GM13976 (cell line): ENCODE data around the gene FAM53B.

Source experiments
- DNase-seq: peaks from one replicate; pipeline ENCODE4 v3.0.0; 2012; ENCODE audit warnings: low spot score
- CTCF ChIP-seq: IDR thresholded peaks from 2 replicates; pipeline ENCODE4 v1.5.1; 2012; ENCODE audit warnings: borderline replicate concordance, mild to moderate bottlenecking; ENCODE audit not compliant: insufficient read depth; ENCODE audit errors: extremely low read depth, missing control alignments, control extremely low read depth
- in situ Hi-C: fragments of 300-500 bp; cut with MboI; formaldehyde crosslinking; loops from one replicate; pipeline ENCODE4 v1.12.0; 2022; ENCODE audit warnings: low sequenced_read_pairs, mixed read lengths, inconsistent platforms; ENCODE audit not compliant: unreplicated experiment

Gene FAM53B

DNA sequence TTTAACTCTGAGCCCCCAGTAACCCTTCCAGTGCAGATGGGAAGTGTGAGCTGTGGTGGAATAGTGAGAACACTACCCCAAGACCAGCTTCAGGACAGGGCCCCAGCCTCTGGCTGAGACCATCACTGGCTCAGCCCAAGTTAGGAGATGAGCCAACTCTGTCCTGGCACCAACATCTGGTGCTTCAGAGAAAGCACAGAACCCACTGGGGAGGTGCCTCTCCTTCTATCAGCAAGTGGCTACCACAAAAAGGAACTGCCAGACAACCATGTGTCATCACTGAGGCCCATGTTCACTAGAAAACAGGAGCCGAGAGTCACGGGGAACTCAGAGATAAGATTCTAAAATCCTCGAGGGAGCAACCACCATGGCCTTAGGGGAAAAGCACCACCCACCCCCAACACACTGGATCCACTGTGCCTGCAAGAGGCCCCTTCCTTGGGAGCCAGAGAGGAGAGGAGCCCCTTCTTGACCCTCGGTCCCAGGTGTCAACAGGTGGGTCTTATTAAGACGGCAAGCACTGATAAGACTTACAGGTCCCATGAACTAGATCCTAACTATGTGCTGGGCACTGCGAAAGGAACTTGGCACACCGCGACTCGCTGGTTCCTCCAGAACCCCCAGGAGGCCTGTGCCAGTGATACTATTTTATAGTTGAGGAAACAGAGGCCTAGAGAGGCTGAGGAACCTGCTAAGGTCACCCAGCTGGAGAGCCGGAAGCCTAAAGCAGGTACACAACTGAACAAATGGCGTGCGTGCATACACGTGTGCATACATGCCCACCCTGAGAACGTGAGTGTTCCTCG is 102.7 kb downstream of the FAM53B start:
- no peak for DNase-seq

DNA sequence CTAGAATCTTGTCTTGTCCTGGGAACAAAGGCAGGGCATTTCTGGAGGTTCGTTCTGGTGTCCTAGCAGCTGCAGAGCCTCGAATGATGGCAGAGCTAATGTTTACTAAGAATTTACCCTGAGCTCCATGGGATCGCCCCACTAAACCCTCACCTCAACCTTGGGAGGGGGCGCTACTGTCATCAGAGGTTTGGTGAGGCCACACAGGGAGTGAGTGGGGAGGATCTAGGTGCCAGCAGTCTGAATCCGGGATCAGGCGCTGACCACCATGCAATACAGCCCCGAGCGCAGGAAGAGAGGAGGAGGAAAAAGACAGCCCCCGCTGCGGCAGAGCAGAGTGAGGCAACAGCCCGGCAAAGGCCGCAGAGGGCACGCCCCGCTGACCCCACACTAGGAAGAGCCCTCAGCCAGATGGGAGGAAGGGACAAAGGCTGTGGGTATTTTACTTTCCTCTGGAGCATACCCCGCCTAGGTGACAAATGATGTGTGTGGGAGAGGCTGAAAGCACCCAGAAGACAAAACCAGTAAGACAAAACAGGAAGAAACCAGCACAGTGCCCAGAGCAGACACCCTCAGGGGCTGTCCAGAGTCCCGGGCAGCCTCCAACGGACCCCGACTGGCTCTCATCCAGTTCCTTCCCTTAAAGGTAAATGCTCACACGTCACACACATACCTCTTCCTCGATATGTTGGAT is 103.5 kb downstream of the FAM53B start:
- in situ Hi-C loops, result no loop called here
- DNase-seq, result peak; percentile 70

More for the DNA sequence above, 102.7 kb downstream of the FAM53B start:
- TF ChIP-seq CTCF, result no peak
- in situ Hi-C loops, result no loop called here

GRCh38 chr10:124640056-124640455 is 104.1 kb downstream of the FAM53B start:
- no peak for DNase-seq
- in situ Hi-C loops, result no loop called here
- TF ChIP-seq CTCF, result no peak

More for the DNA sequence above, 103.5 kb downstream of the FAM53B start:
- TF ChIP-seq CTCF, result no peak

DNA sequence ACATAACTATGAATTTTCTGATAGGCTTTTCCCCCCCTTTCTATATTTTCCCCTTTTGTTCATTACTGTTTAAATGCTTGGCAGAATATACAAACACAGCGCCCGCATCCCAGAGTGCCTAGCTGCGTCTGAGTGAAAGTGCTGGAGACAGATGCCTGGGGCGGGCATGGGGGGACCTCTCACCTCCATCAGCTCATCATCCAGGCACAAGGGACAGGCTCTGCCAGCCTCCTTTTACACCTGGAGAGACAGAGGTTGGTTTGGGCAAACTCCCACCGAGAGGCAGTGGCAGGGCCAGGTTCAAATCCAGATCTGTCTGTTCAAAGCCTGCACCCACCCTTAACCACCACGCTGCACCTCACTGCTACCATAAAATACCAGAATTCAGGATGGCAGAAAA is 104.5 kb downstream of the FAM53B start:
- no peak for DNase-seq
- in situ Hi-C loops, result no loop called here
- TF ChIP-seq CTCF, result no peak

DNA sequence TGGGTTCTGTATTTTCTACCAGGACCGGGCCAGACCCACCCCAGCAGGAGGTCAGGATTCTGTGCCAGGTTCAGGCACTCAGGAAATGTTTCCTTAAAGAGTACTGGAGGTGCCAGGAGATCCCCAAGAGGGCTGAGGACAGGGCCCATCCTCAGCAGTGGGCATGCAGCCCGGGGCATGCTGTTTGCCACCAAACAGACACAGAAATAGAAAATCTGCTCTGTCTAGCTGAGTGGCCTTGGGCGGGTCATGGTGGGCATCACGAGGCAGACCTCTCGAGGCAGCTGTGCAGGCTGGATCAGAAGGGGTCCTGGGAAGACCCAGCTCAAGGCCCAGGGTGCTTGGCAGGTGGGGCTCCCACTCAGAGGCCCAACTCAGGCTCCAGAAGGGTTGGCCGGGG is 105.0 kb downstream of the FAM53B start:
- no peak for DNase-seq
- no peak for TF ChIP-seq CTCF
- in situ Hi-C loops, result no loop called here

GRCh38 chr10:124637746-124638145 is 106.4 kb downstream of the FAM53B start:
- TF ChIP-seq CTCF, result no peak
- in situ Hi-C loops, result no loop called here

More at GRCh38 chr10:124637746-124638145, 106.4 kb downstream of the FAM53B start:
- DNase-seq, result no peak
